GM21423 (cell line): ENCODE data around the gene ARHGDIB.
A peak's percentile ranks its signal among the peaks of the same experiment; 100 is the strongest.

ENCODE experiments used
- ATAC-seq: cut with Tn5 transposase; IDR thresholded peaks from one replicate; pipeline ENCODE4 v1.9.1; 2021; ENCODE audit warnings: mild to moderate bottlenecking, moderate library complexity; ENCODE audit not compliant: unreplicated experiment

The ARHGDIB gene

DNA sequence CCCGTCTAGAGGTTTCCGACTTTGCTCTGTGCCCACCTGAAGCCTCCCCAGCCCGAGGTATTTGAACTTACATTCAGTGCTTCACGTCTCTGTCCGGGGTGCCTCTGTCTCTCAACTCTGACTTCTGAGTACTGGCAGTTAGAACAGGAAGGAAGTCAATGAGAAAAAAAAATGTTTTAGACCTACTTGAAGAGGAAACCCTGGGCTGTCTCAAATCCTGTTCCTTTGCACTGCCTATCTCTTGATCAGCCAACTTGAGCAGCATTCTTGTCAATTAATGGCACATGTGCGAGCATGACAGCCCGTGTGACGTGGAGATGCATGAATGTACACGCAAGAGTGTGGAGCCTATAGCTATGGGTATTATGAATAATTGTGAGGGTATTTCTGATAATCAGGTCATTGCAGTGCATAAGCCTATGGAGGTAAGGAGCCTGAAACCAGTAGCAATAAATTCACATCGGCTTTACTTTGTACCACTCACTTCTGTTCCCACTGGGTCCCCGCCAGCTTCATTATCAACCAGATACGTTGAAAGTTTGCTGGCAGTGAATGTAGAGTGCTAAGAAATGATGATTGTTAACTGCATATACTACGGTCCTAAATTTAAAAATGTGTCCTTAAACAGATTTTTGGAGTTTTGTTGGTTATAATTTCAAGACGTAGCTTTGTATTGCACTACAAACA lies at the start of gene ARHGDIB:
Gene ARHGDIB (minus strand): TSS at position 136 of the 687 bp plus-strand sequence. CDS start 10,889 bp downstream, outside the sequence.
- peak; percentile 64 for ATAC-seq

DNA sequence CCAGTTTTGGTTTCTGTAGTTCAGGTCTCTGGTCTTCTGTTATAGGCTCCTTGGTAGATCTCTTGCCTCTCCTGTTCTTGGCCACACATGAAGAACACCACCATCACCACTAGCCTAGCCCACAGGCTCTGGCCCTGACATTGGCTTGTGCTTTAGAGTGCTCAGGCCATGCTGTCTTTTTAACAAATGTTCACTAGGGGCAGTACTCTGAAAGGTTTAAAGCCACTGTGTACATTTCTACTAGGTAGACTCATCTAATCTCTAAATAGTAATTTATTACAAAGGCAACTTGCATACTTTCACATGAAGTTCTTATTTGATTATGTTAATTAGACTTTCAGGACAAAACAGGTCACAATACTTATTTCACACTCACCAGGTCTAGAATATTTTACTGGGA lies 49.8 kb upstream of the ARHGDIB start:
- peak; percentile 60 for ATAC-seq

DNA sequence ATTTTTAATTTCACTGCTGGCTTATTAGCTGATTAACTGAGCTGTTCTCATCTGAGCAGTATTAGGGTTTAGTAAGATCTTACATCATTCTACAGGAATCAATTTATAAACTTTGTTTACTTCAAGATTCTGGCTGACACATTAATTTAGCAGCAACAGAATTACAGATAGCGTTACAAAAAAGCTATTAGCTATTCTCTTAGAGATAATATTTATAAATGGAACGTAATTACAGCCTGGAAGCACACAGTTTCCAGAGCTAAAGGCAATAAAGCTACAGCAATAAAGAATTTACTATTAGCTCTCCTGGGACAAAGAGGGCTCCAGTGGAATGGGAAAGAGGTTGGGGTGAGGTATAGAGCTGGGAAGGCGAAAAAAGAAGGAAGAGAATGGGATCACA lies 46.1 kb upstream of the ARHGDIB start:
- no peak for ATAC-seq

DNA sequence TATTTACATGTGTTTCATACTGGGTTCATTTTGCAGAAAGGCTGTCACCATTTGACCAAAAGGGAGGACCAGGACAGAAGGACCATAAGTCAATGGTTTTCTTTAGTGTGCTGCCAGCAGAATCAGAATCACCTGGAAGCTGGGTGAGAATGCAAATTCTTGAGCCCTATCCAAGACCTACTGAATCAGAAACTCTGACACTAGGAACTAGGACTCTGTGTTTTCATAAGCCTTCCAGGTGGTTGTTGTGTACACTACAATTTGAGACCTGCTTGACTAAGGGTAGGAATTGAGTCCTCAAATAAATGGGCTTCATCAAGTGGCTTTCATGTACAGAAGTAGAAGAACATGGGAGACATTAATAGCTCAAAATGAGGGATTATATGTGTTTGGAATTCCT lies 43.7 kb upstream of the ARHGDIB start:
- ATAC-seq: no peak

DNA sequence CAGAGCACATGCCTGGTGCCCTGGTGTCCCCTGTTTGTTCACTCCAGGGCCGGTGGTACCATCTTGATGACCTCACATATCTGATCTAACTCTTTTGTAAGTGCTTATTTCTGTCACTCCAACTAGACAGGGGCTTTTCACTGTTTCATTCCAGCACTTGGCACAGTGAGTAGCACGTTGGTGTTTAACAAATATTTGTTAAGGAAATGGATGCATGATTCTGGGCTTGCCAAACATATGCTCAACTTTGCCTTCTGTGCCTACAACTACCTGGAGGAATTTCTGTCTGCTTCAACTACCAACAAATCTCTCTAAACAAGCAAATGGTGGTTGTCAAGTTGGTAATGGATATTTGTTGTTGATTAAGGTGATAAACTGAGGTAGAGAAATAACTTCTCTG lies 43.0 kb upstream of the ARHGDIB start:
- ATAC-seq: no peak

DNA sequence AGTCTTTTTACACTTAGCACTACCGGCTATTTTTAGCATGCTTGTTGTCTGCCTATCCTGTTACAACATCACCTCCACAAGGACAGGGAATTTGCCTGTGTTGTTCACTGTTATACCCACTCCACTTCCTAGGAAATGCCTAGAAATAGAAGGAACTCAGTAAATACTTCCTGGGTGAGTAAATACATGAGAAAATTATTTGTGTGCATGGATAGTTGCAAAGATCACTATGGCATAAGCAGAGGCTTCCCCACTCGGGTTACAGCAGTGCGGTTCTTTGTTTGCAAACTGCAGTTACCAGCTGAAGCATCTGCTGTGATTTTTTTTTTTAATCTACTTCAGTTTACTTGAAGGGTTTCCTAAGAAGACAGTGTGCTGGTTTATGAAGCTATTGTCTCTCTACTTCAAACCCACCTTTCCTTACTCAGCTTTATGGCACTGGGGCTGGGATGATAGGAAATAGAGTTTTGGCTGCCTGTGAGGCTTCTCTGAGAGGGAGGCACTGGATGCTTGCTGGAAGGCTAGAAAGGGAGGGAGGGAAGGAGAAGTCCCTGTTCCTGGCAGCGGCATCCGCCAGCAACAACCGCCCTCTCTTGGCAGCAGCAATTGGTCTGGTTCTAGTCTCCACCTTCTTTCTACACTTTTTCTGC lies 40.5 kb upstream of the ARHGDIB start:
- no peak for ATAC-seq

DNA sequence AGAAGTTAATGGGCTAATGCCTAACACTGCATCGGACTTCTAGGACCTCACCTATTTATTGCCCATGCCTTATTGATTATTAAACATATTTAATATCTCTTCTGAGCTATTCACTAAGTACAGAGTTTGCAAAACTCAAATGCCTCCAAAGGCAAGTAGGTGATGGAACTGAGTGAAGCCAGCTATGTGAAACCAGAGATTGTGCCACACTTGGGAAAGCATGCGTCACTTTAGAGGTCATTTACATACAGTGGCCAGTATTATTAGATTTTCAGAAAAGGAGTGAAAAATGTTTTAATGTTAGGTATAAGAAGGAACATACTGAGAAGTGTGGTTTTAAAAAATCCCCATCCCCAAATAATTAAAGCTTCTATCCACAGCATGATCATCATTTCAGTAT lies 39.2 kb upstream of the ARHGDIB start:
- no peak for ATAC-seq

DNA sequence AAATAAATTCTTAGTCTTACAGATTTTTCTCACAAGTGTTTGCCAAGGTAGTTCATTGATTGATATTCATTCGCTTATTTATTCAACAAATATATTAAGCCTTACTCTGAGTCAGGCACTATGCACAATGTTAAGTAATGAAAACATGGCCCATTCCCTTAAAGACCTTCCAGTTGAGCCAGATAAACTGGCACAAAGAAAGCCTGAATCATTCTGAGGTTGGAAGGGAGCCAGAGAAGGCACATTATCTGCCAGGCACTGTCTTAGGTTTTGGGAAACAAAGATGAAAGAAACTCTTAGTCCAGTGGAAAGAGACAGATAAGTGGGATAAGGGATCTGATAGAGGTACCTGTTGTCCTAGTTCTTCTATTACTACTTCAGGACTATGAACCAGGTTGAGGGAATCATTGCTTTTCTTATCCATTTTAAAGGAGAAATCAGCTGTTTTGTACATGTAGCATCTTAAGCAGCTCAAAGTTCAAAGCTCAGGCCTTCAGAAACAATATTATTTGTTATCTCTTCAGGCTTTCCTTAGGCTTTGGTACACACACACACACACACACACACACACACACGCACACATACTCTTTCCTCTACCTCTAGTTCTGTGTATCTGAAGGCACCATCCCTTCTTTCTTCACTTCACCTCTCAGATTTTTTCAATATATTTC lies 38.4 kb upstream of the ARHGDIB start:
- ATAC-seq: no peak

DNA sequence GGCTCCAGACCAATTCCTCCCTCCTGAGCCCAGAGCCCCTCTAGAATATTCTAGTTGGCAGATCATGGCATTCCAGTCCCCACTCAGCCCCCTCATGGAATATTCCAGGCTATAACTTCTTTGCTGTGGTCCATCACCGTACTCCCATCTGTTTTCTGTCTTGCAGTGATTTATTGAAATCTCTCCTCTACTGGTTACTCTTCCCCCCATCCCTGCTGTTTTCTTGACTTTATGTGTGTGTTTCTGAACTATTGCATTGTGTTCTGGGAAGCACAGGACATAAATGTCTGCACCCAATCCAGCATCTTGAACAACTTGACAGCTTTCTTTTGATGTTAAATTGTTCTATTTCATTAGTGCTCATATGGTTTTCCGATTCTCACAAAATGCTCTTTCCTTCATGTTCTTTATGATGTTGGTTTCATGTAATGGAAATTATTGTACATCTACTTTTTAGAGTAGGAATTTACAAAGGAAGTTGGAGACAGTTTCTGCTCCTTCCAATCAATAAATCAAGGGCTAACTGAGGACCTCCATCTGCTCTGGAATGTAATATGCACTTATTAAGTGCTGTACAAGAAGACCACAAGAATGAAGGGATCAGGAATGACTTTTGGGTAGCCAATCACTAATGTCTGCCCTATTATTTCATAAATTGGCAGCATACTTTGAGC lies 37.8 kb upstream of the ARHGDIB start:
- no peak for ATAC-seq

DNA sequence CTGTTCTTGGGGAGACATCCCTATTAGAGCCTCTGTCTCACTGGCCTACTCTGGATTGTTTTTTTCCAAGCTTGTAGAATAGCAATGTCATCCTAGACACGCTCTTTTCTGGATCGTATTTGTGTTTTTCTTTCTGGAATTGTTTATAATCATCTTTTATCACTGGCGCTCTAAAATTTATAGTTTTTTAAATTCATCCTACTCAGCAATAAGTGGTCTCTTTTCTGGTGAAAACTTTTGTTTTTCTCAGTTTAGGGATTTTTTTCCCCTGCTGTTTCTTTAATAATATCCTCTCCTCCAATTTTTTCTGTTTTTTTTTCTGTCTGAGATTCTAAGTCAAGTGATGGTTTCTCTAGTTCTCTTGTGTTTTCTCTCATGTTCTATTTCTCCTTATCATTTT lies 36.6 kb upstream of the ARHGDIB start:
- no peak for ATAC-seq

DNA sequence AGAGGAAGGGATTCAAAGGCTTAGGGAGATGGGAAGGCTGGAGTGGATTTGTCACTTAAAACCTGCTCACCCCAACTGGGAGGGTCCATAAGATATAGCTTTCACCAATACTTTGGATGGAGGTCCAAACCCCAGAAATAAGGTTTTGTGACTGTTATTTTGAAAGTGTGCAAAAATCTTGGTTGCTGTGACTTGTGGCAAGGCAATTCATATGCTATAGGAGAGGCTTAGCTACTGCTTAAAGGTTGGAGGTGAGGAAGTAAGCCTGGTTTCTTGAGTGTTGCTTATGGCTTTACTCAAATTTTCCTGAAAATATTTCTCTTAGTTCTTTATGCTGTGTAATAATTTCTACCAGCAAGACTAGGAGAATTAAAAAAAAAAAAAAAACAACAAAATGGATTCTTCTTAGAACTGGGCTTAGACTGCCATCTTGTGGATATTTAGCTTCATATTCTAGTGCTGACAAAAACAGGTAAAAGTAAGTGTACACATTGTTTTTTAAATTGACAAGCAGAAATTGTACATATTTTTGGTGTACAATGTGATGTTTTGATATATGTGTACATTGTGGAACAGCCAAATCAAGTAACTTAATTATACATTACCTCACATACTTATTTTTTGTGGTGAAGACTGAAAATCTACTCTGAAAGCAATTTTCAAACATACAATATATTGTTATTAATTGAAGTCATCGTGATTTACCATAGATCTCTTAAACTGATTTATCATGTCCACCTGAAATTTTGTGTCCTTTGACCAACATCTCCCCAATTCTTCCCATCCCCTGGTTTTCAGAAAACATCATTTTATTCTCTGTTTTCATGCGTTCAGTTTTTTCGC lies 34.4 kb upstream of the ARHGDIB start:
- no peak for ATAC-seq

DNA sequence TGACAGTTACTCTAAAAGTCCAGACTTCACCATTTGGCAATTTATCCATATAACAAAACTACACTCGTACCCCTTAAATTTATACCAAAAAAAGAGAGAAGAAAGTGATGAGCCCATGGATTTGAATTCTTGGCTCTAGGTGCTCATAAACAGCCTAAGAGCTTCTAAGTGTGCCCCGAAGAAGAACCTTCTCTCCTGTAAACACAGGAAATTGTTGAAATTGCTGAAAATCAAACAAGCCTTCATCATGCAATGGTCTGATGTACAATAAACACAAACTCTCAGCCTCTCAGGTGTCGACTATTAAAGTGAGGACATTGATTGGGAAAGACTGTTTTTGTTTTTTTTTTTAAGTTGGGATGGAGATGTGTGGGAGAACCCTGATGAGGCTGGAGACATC lies 33.2 kb upstream of the ARHGDIB start:
- no peak for ATAC-seq

DNA sequence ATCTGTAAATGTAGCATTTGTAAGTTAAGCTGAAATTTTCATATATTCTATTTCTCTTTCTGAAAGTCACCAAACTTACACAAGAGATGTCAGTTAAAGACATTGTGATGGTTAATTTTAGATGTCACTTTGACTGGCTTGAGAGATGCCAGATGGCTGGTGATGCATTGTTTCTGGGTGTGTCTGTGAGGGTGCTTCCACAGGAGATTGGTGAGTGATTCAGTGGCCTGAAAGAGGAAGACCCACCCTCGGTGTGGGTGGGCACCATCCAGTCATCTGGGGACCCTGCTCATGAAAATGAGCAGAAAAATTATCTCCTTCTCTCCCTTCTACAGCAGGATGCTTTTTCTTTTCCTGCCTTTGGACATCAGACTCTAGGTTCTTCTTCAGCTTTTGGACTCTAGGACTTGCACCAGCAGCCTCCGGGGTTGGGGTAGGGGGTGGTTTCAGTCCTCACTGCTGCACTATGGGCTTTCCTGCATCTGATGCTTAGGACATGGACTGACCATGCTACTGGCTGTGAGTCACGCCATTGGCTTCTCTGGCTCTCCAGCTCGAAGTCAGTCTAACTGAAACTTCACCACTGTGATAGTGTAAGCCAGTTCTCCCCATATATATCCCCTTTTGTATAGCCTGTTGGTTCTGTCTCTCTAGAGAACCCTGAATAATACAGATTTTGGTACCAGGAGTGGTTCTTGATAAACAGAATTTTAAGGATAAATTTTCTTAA lies 32.3 kb upstream of the ARHGDIB start:
- ATAC-seq: no peak

DNA sequence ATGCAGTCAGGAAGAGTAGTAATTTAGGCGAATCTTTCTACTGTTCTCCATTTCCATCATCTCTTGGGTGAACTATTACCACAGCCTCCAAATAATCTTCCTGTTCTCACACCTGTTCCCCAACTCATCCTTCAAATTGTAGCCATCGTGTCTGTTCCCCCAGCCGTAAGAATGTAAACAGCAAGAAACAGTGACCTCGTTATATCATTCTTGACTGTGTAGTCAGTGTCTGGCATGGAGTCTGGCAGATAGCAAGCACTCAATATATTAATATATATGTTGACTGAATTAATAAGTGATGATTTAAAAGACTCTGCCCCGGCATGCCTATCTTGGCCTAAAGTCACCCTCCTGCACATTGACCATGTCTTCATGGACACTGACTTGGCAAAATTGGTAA lies 31.7 kb upstream of the ARHGDIB start:
- ATAC-seq: no peak

DNA sequence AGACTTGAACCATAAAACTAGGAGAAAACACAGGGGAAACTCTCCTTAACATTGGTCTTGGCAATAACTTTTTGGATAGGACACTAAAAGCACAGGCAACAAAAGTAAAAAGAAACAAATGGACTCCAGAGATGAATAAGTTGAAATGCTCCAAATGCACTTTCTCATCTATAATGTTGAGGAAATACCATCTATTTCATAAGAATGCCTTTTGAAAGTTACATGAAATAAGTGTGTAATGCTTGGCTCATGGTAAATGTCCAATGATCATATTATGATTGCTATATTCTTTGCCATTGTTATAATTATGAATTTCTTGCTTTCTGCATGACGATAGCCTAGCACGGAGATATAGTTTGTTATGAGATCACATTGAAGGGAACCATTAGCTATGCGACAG lies 31.3 kb upstream of the ARHGDIB start:
- ATAC-seq: no peak

DNA sequence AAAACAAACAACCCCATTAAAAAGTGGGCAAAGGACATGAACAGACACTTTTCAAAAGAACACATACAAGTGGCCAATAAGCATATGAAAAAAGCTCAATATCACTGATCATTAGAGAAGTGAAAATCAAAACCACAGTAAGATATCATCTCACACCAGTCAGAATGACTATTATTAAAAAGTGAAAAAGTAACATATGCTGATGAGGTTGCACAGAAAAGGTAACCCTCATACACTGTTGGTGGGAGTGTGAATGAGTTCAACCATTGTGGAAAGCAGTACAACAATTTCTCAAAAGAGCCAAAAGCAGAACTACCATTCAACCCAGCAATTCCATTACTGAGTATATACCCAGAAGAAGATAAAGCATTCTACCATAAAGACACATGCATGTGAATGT lies 29.7 kb upstream of the ARHGDIB start:
- ATAC-seq: no peak

DNA sequence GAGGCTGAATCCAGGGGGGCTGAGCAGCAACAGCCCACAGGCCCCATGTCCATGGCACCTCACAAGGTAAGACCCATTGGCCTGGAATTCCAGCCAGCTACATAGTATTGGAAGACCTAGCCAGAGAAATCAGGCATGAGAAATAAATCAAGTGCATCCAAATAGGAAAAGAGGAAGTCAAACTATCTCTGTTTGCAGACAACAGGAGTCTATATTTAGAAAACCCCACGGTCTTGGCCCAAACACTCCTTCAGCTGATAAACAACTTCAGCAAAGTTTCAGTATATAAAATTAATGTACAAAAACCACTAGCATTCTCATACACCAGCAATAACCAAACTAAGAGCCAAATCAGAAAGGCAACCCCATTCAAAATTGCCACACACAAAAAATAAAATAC lies 28.4 kb upstream of the ARHGDIB start:
- no peak for ATAC-seq

DNA sequence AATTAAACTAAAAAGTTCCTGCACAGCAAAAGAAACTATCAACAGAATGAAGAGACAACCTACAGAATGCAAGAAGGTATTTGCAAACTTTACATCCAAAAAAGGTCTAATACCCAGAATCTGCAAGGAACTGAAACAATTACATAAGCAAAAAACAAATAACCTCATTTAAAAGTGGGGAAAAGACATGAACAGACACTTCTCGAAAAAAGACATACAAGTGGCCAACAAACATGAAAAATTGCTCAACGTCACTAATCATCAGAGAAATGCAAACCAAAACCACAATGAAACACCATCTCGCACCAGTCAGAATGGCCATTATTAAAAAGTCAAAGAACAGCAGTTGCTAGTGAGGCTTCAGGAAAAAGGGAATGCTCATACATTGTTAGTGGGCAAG lies 26.6 kb upstream of the ARHGDIB start:
- no peak for ATAC-seq

DNA sequence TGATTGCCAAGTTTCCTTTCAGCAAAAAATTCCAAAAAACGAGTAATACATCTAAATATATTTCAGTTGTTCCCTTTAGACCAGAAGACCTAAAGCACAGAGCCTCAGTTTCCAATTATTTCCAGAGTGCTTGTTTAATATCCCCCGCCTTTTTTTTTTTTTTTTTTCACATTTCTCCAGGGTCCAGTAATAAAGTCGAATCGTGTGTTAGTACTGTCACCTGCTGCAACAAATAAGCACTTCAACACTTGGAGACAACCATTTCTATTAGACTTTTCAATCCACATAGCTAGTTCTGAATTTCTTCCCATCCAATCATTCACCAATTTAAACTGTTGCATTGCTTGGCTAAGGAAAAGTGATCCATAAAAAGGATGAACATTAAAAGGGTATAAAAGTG lies 25.0 kb upstream of the ARHGDIB start:
- ATAC-seq: no peak

DNA sequence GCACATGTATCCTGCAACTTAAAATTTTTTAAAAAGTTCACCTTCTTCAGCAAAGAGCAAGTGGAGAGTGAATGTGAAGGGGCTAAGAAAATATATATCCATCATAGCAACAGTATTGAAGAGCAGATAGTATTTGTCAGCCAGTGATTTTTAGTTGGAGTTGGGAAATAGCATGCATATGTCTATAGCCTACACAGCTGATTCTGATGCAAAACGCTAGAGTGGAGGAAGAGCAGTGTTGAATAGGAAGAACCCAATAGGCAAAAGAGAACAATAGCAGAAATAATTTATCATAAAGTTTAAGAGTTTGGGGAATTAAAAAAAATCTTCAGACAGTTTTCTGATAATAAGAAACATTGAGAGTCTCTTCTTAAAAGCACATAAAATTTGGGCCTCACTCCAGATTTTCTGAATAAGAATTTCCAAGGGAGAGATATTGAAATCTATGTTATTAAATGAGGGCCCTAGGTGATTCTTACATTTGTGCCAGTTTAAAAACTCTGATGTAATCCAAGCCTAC lies 23.4 kb upstream of the ARHGDIB start:
- no peak for ATAC-seq
